Progenitor cell of endocrine pancreas (in vitro differentiated cells): ENCODE results near the gene SAP25. TPM values are rescaled to one million over a fixed set of nuclear protein-coding genes. Genes with fewer than 3 reads are reported as not detected.
"Not testable (repeated sequence)": the region's sequence is repeated elsewhere in the genome, so short reads cannot be mapped to it uniquely, and the experiment has no call there.

Experiments
- DNase-seq: peaks from one replicate; pipeline ENCODE4 v3.0.0; 2021; ENCODE audit warnings: low spot score; ENCODE audit not compliant: unreplicated experiment
- H3K27ac Mint-ChIP-seq: 2 replicates; pipeline ENCODE4 v1.8.0; 2021; ENCODE audit warnings: mild to moderate bottlenecking, moderate library complexity, mixed read lengths
- H3K27me3 Mint-ChIP-seq: 2 replicates; pipeline ENCODE4 v1.8.0; 2021; ENCODE audit warnings: mixed read lengths
- H3K36me3 Mint-ChIP-seq: 2 replicates; pipeline ENCODE4 v1.8.0; 2022; ENCODE audit warnings: mixed read lengths; ENCODE audit not compliant: insufficient read depth
- H3K4me1 Mint-ChIP-seq: 2 replicates; pipeline ENCODE4 v1.8.0; 2021; ENCODE audit warnings: low read depth, mixed read lengths
- H3K4me3 Mint-ChIP-seq: 2 replicates; pipeline ENCODE4 v1.8.0; 2021; ENCODE audit warnings: low read depth, mild to moderate bottlenecking, moderate library complexity, mixed read lengths
- H3K9me3 Mint-ChIP-seq: 2 replicates; pipeline ENCODE4 v1.8.0; 2021; ENCODE audit warnings: low read depth, mixed read lengths
- CTCF ChIP-seq: fragments of 200-600 bp; sonication (generic); IDR thresholded peaks from one replicate; pipeline ENCODE4 v1.5.0; 2021; ENCODE audit warnings: antibody characterized with exemption, mild to moderate bottlenecking; ENCODE audit not compliant: unreplicated experiment
- total RNA-seq: library from RNA; stranded (reverse); gene quantifications from 2 replicates; pipeline ENCODE4 v1.2.1, GENCODE V29; 2021

Gene SAP25
- total RNA-seq, 1 donor from 2014 or later = 7.7 TPM

GRCh38 chr7:100568176-100568895, 5.4 kb downstream of the SAP25 start:
- no peaks in the 10 kb centered on the region for H3K9me3 Mint-ChIP-seq
- H3K27me3 Mint-ChIP-seq = no peaks in the 10 kb centered on the region
- peaks cover 19% of the 10 kb centered on the region for H3K4me1 Mint-ChIP-seq
- H3K36me3 Mint-ChIP-seq = peaks cover 4% of the 10 kb centered on the region
- no peak overlapping the region for H3K4me3 Mint-ChIP-seq
- DNase-seq = no peak
- TF ChIP-seq CTCF = no peak
- H3K27ac Mint-ChIP-seq = no peak overlapping the region

- no peaks in the 10 kb centered on the region for H3K9me3 Mint-ChIP-seq
- no peaks in the 10 kb centered on the region for H3K27me3 Mint-ChIP-seq
- peaks cover 19% of the 10 kb centered on the region for H3K4me1 Mint-ChIP-seq
- DNase-seq = no peak
- H3K4me3 Mint-ChIP-seq = no peak overlapping the region
- H3K36me3 Mint-ChIP-seq = peaks cover 5% of the 10 kb centered on the region
- no peak overlapping the region for H3K27ac Mint-ChIP-seq
- TF ChIP-seq CTCF = no peak
Observed at GRCh38 chr7:100567751-100568175, 5.9 kb downstream of the SAP25 start.

GRCh38 chr7:100567031-100567730, 6.5 kb downstream of the SAP25 start:
- peaks cover 5% of the 10 kb centered on the region for H3K36me3 Mint-ChIP-seq
- H3K27me3 Mint-ChIP-seq = no peaks in the 10 kb centered on the region
- H3K4me3 Mint-ChIP-seq = no peak overlapping the region
- no peaks in the 10 kb centered on the region for H3K9me3 Mint-ChIP-seq
- peaks cover 19% of the 10 kb centered on the region for H3K4me1 Mint-ChIP-seq
- no peak for DNase-seq
- no peak overlapping the region for H3K27ac Mint-ChIP-seq
- TF ChIP-seq CTCF = no peak

- no peak for TF ChIP-seq CTCF
- H3K36me3 Mint-ChIP-seq = peaks cover 5% of the 10 kb centered on the region
- H3K4me3 Mint-ChIP-seq = no peak overlapping the region
- no peaks in the 10 kb centered on the region for H3K9me3 Mint-ChIP-seq
- peaks cover 13% of the 10 kb centered on the region for H3K4me1 Mint-ChIP-seq
- no peaks in the 10 kb centered on the region for H3K27me3 Mint-ChIP-seq
- no peak overlapping the region for H3K27ac Mint-ChIP-seq
- no peak for DNase-seq
Observed at GRCh38 chr7:100566018-100566531, 7.6 kb downstream of the SAP25 start.

- peaks cover 13% of the 10 kb centered on the region for H3K4me1 Mint-ChIP-seq
- DNase-seq = no peak
- H3K9me3 Mint-ChIP-seq = no peaks in the 10 kb centered on the region
- H3K27me3 Mint-ChIP-seq = no peaks in the 10 kb centered on the region
- TF ChIP-seq CTCF = no peak
- no peak overlapping the region for H3K27ac Mint-ChIP-seq
- H3K4me3 Mint-ChIP-seq = no peak overlapping the region
- H3K36me3 Mint-ChIP-seq = peaks cover 5% of the 10 kb centered on the region
Observed at GRCh38 chr7:100565133-100565571, 8.5 kb downstream of the SAP25 start.

GRCh38 chr7:100564405-100564804, 9.3 kb downstream of the SAP25 start:
- not testable (repeated sequence) for H3K36me3 Mint-ChIP-seq, H3K4me3 Mint-ChIP-seq, H3K9me3 Mint-ChIP-seq, H3K27ac Mint-ChIP-seq, DNase-seq, H3K27me3 Mint-ChIP-seq
- peaks cover 15% of the 10 kb centered on the region for H3K4me1 Mint-ChIP-seq
